Tibial nerve (tissue), 3 donors: ENCODE measurements around the gene PHKG1.

Source experiments
- POLR2A ChIP-seq, 2 donors: fragments of 450-650 bp; IDR thresholded peaks; one replicate each; pipeline ENCODE4 v1.6.1; 2017; ENCODE audit warnings: antibody characterized with exemption in 2 of 2, mild to moderate bottlenecking in 2 of 2, moderate library complexity in 2 of 2
- TF ChIP-seq, protein P1 (sequence below), 5 experiments: fragments of 200-600 bp in 3 of 5; fragments of 450-650 bp in 2 of 5; sonication (generic) in 3 of 5; IDR thresholded peaks; one replicate each; pipeline ENCODE4 v1.5.1; 2016 to 2019; ENCODE audit warnings: antibody characterized with exemption in 5 of 5, mild to moderate bottlenecking in 3 of 5, moderate library complexity in 2 of 5

DNA sequence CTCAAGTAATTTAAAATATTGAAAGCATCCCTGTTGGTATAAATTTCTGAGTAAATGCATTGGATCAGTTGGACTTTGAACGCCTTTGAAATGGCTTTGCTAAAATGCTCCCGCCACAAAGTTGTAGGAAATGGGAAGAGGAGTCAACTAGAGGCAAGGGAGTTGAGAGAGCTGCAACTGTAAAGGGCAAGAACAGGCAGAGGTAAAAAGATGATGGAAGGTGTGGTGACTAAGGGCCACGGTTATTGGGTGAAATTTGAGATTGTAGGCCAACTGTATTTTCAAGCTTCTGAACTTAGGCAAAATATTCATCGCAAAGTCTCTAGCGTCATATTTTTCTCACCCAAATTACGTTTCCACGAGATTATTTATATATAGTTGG lies 29.3 kb downstream of the PHKG1 start:
- no peak for TF ChIP-seq POLR2A (IDR thresholded peaks at IDR 0.05)
- TF ChIP-seq, protein P1, sequence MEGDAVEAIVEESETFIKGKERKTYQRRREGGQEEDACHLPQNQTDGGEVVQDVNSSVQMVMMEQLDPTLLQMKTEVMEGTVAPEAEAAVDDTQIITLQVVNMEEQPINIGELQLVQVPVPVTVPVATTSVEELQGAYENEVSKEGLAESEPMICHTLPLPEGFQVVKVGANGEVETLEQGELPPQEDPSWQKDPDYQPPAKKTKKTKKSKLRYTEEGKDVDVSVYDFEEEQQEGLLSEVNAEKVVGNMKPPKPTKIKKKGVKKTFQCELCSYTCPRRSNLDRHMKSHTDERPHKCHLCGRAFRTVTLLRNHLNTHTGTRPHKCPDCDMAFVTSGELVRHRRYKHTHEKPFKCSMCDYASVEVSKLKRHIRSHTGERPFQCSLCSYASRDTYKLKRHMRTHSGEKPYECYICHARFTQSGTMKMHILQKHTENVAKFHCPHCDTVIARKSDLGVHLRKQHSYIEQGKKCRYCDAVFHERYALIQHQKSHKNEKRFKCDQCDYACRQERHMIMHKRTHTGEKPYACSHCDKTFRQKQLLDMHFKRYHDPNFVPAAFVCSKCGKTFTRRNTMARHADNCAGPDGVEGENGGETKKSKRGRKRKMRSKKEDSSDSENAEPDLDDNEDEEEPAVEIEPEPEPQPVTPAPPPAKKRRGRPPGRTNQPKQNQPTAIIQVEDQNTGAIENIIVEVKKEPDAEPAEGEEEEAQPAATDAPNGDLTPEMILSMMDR (IDR thresholded peaks at IDR 0.05): no peak
